ENCODE results near the gene SLC45A1.
A peak's percentile ranks its signal among the peaks of the same experiment; 100 is the strongest.

SLC45A1 gene

DNA sequence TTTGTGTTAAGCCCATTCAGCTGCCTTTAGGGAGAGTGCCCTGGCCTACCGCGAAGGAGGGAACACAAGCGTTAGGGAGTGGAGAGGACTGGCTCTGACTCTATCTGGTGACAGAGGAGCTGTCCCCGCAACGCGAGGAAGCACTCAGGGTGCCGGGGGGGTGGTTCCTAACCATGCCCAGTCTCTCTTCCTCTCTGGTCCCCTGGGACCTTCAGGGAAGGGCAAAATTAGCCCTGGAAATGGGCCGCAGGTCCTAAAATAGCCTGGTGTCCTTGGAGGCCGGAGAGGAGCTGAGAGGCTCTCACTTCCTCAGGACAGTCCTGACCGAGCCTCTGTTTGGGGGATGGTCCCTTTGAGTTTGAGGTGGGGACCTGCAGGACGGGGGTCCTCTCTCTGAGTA, 5.8 kb downstream of the SLC45A1 start:
- Histone ChIP-seq H3K36me3 (peaks cover 8% of the 10 kb centered on the region), H3K27ac (peak overlapping the region; percentile 62), H4K20me1 (no peaks in the 10 kb centered on the region), H3K27me3 (no peaks in the 10 kb centered on the region), H3K4me2 (peak overlapping the region; percentile 88), H3K9ac (peak overlapping the region; percentile 42; the same call in 1 of the 2 replicates), H3K4me1 (peaks cover 35% of the 10 kb centered on the region), H3K4me3 (peak overlapping the region; percentile 44; the same call in 1 of the 2 replicates), H3K9me3 (no peaks in the 10 kb centered on the region)
- no peak for TF ChIP-seq Cebpa-rat (IDR thresholded peaks at IDR 0.05)

DNA sequence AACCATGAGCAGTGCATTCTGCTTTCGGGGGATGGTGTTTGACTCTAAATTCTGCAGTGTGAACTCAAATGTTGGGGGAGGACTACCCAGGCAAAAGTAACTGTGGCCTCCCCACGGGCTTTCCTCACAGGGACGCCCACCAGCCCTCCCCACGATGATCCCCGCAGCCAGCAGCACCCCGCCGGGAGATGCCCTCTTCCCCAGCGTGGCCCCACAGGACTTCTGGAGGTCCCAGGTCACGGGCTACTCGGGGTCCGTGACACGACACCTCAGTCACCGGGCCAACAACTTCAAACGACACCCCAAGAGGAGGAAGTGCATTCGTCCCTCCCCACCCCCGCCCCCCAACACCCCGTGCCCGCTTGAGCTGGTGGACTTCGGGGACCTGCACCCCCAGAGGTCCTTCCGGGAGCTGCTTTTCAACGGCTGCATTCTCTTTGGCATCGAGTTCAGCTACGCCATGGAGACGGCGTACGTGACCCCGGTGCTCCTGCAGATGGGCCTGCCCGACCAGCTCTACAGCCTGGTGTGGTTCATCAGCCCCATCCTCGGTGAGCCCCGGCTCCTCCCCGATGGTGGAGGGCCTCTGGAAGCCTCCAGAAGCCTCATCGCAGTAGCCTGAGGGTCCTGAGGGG, 6.4 kb downstream of the SLC45A1 start:
- Histone ChIP-seq H3K36me3 (peaks cover 8% of the 10 kb centered on the region), H3K4me2 (peak overlapping the region; percentile 88), H3K9ac (peak overlapping the region; percentile 42; the same call in 1 of the 2 replicates), H3K27ac (peak overlapping the region; percentile 62), H3K4me3 (peak overlapping the region; percentile 44; the same call in 1 of the 2 replicates), H3K4me1 (peaks cover 38% of the 10 kb centered on the region), H3K9me3 (no peaks in the 10 kb centered on the region), H3K27me3 (no peaks in the 10 kb centered on the region), H4K20me1 (no peaks in the 10 kb centered on the region)
- no peak for TF ChIP-seq Cebpa-rat (IDR thresholded peaks at IDR 0.05)

DNA sequence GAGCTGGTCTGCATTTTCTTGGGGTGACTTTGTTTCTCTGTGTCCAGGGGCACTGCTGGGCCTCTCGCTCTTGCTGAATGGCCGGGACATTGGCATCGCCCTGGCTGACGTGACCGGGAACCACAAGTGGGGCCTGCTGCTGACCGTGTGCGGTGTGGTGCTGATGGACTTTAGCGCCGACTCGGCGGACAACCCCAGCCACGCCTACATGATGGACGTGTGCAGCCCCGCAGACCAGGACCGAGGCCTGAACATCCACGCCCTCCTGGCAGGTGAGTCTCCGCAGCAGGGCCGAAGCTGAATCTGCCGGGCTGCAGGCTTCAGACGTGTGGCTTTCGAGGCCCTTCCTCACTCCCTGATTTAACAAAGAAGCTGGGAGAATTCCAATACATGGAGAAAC, 7.9 kb downstream of the SLC45A1 start:
- Histone ChIP-seq H3K27ac (no peak overlapping the region), H3K4me3 (no peak overlapping the region), H3K9me3 (no peaks in the 10 kb centered on the region), H3K4me1 (peaks cover 44% of the 10 kb centered on the region), H3K27me3 (no peaks in the 10 kb centered on the region), H3K4me2 (no peak overlapping the region), H3K9ac (no peak overlapping the region), H4K20me1 (no peaks in the 10 kb centered on the region), H3K36me3 (peaks cover 8% of the 10 kb centered on the region)
- TF ChIP-seq Cebpa-rat (IDR thresholded peaks at IDR 0.05): no peak

DNA sequence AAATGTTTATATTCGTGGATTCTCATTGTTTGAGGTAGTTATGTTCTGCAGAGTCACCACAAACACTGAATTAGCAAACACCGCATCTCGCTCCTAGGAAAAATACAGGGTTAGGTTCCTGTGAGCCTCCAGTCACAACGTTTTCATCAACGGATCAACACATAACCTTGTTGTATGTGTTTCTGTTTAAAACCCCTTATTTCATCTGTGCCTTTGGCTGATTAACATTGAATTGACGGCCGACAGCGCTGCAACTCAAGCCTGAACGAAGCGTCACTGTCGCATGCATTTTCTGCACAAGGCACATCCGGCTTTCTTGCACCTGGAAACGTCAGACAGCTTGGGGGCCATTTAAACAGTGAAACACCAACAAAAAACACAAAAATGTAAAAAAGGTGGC, 8.4 kb downstream of the SLC45A1 start:
- no peaks in the 10 kb centered on the region for H3K27me3 ChIP-seq
- H3K4me3 ChIP-seq: no peak overlapping the region
- no peak overlapping the region for H3K27ac ChIP-seq
- no peak overlapping the region for H3K4me2 ChIP-seq
- H3K36me3 ChIP-seq: peaks cover 8% of the 10 kb centered on the region
- H3K4me1 ChIP-seq: peaks cover 44% of the 10 kb centered on the region
- no peak for TF ChIP-seq Cebpa-rat (IDR thresholded peaks at IDR 0.05)
- H3K9me3 ChIP-seq: no peaks in the 10 kb centered on the region
- no peak overlapping the region for H3K9ac ChIP-seq
- no peaks in the 10 kb centered on the region for H4K20me1 ChIP-seq

DNA sequence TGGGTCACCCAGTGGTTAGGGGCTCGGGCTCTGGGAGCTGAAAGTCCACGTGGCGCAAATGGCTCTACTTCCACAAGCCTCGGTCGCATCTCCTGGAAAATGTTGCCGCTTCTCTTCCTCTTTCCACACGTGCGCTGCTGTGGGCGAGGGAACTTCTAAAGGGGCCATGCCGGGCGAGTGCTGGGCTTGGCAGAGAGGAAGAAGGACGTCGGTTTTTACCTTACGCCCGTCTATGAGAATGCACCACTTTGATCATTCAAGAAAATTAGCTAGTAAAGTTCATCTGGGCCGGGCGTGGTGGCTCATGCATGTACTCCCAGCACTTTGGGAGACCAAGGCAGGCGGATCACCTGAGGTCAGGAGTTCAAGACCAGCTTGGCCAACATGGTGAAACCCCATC, 10.4 kb downstream of the SLC45A1 start:
- Histone ChIP-seq H3K4me2 (no peak overlapping the region), H4K20me1 (no peaks in the 10 kb centered on the region), H3K4me3 (no peak overlapping the region), H3K9ac (no peak overlapping the region), H3K27ac (no peak overlapping the region), H3K4me1 (peaks cover 35% of the 10 kb centered on the region), H3K9me3 (no peaks in the 10 kb centered on the region), H3K36me3 (peaks cover 8% of the 10 kb centered on the region), H3K27me3 (no peaks in the 10 kb centered on the region)
- no peak for TF ChIP-seq Cebpa-rat (IDR thresholded peaks at IDR 0.05)

DNA sequence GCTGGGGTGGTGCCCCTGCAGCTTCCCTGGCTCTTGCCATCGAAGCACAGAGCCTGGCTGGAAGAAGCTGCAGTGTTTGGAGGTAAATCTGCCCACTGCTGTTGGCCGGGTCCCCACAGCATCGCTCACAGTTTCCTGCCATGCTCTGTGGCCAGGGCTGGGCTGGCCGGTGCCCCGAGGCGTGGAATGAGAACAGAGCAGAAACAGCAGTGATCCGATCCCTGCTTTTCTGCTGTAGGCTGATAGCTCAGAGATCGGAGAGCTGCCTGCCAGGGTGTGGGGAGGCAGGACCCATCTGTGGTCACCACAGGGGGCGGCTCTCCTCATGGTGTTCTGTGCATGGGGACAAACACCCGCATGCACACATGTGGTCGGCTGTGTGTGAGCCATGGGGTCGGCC, 11.5 kb downstream of the SLC45A1 start:
- H3K9me3 ChIP-seq: peaks cover 3% of the 10 kb centered on the region; the same call in 1 of the 2 replicates
- no peaks in the 10 kb centered on the region for H4K20me1 ChIP-seq
- TF ChIP-seq Cebpa-rat (IDR thresholded peaks at IDR 0.05): no peak
- H3K27me3 ChIP-seq: no peaks in the 10 kb centered on the region
- H3K4me3 ChIP-seq: no peak overlapping the region
- peaks cover 8% of the 10 kb centered on the region for H3K36me3 ChIP-seq
- H3K4me2 ChIP-seq: peak overlapping the region; percentile 17; the same call in 1 of the 2 replicates
- H3K27ac ChIP-seq: 0 out of 2 replicates have a peak overlapping the region, but pooled peaks have one; percentile 9
- H3K9ac ChIP-seq: no peak overlapping the region
- peaks cover 23% of the 10 kb centered on the region for H3K4me1 ChIP-seq

DNA sequence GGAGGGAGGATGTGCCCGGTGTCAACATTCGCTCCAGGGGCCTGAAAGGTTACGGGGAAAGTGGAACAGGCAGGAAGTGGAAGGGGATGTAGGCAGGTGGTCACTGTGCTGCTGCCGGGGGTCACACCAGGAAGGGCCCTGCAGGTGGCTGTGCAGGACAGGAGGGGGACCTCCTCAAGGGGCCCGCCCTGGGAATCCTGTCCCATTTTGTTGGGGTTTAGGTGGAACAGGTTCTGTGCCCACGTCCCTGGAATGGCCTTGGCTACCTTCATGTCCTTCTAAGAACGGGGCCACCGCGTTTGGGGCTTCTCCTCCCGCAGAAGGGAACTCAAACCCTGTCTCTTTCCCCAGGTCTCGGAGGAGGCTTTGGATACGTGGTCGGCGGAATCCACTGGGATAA, 11.9 kb downstream of the SLC45A1 start:
- H3K4me1 ChIP-seq: peaks cover 19% of the 10 kb centered on the region
- H3K27ac ChIP-seq: 0 out of 2 replicates have a peak overlapping the region, but pooled peaks have one; percentile 9
- H3K36me3 ChIP-seq: peaks cover 8% of the 10 kb centered on the region
- no peak for TF ChIP-seq Cebpa-rat (IDR thresholded peaks at IDR 0.05)
- no peak overlapping the region for H3K9ac ChIP-seq
- no peaks in the 10 kb centered on the region for H4K20me1 ChIP-seq
- peaks cover 6% of the 10 kb centered on the region; the same call in 1 of the 2 replicates for H3K9me3 ChIP-seq
- H3K27me3 ChIP-seq: no peaks in the 10 kb centered on the region
- peak overlapping the region; percentile 17; the same call in 1 of the 2 replicates for H3K4me2 ChIP-seq
- no peak overlapping the region for H3K4me3 ChIP-seq

DNA sequence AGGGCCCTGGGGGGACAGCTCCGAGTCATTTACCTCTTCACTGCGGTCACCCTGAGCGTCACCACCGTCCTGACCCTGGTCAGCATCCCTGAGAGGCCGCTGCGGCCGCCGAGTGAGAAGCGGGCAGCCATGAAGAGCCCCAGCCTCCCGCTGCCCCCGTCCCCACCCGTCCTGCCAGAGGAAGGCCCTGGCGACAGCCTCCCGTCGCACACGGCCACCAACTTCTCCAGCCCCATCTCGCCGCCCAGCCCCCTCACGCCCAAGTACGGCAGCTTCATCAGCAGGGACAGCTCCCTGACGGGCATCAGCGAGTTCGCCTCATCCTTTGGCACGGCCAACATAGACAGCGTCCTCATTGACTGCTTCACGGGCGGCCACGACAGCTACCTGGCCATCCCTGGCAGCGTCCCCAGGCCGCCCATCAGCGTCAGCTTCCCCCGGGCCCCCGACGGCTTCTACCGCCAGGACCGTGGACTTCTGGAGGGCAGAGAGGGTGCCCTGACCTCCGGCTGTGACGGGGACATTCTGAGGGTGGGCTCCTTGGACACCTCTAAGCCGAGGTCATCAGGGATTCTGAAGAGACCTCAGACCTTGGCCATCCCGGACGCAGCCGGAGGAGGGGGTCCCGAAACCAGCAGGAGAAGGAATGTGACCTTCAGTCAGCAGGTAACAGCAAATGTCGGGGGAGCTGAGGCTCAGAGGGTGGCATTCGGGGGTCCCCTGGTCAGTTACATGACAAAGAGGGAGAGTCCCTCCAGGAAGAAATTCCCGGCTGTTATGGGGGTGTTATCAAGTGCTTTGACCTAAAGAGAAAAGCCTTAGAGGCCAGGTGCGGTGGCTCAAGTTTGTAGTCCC, 12.6 kb downstream of the SLC45A1 start:
- no peak for TF ChIP-seq Cebpa-rat (IDR thresholded peaks at IDR 0.05)
- Histone ChIP-seq H3K9ac (no peak overlapping the region), H3K4me2 (no peak overlapping the region), H3K4me1 (peaks cover 12% of the 10 kb centered on the region), H3K4me3 (no peak overlapping the region), H3K27me3 (no peaks in the 10 kb centered on the region), H3K36me3 (peaks cover 8% of the 10 kb centered on the region), H3K27ac (no peak overlapping the region), H3K9me3 (peaks cover 12% of the 10 kb centered on the region; the same call in 1 of the 2 replicates), H4K20me1 (no peaks in the 10 kb centered on the region)

DNA sequence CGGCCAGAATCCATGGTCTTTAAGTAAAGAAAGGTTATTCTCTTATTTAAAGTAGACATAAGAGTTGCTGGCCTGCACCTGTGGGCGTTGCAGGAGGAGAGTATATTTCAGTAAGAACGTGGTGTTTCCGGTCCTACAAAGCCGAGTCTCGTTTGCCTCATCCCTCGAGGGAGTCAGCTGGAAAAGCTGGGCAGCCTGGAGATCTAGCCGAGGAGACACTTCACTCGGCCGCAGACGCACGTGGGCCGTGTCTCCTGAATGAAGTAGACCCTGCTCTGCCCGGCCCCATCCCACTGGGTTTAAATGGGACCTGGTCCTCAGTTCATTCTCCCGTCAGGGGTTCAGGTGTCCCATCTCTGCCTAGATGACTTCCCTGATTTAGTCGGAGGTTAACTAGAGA, 14.9 kb downstream of the SLC45A1 start:
- no peak for TF ChIP-seq Cebpa-rat (IDR thresholded peaks at IDR 0.05)
- Histone ChIP-seq H3K36me3 (peaks cover 2% of the 10 kb centered on the region; the same call in 1 of the 2 replicates), H3K27me3 (no peaks in the 10 kb centered on the region), H4K20me1 (no peaks in the 10 kb centered on the region), H3K4me2 (no peak overlapping the region), H3K9me3 (peaks cover 33% of the 10 kb centered on the region), H3K4me3 (no peak overlapping the region), H3K4me1 (peaks cover 9% of the 10 kb centered on the region), H3K27ac (no peak overlapping the region), H3K9ac (no peak overlapping the region)

Measured in BLaER1 (cell line).